Parathyroid adenoma (tissue), 2 donors: Measurements from ENCODE around the gene GALNT8.
A peak's percentile ranks its signal among the peaks of the same experiment; 100 is the strongest.

Source experiments
- H2AFZ ChIP-seq: fragments of 300-600 bp; sonication (generic); one replicate; pipeline ENCODE4 v1.7.0; 2017; ENCODE audit warnings: antibody characterized with exemption, mild to moderate bottlenecking
- H3K27ac ChIP-seq: fragments of 300-600 bp; sonication (generic); one replicate; pipeline ENCODE4 v1.7.0; 2017
- H3K27me3 ChIP-seq: fragments of 300-600 bp; sonication (generic); one replicate; pipeline ENCODE4 v1.7.0; 2017; ENCODE audit warnings: low read length; ENCODE audit not compliant: control insufficient read depth, insufficient read depth
- H3K36me3 ChIP-seq: fragments of 300-600 bp; sonication (generic); one replicate; pipeline ENCODE4 v1.7.0; 2017; ENCODE audit warnings: low read length; ENCODE audit not compliant: control insufficient read depth, insufficient read depth
- H3K4me1 ChIP-seq: fragments of 300-600 bp; sonication (generic); one replicate; pipeline ENCODE4 v1.7.0; 2017; ENCODE audit warnings: control low read depth
- H3K4me2 ChIP-seq: fragments of 300-600 bp; sonication (generic); one replicate; pipeline ENCODE4 v1.7.0; 2017; ENCODE audit warnings: low read length
- H3K4me3 ChIP-seq: fragments of 300-600 bp; sonication (generic); one replicate; pipeline ENCODE4 v1.7.0; 2017; ENCODE audit warnings: low read depth, low read length
- H3K79me2 ChIP-seq: fragments of 300-600 bp; sonication (generic); one replicate; pipeline ENCODE4 v1.7.0; 2017; ENCODE audit warnings: control low read depth
- H3K9ac ChIP-seq: fragments of 300-600 bp; sonication (generic); one replicate; pipeline ENCODE4 v1.7.0; 2017; ENCODE audit warnings: mild to moderate bottlenecking
- H3K9me3 ChIP-seq: fragments of 300-600 bp; sonication (generic); one replicate; pipeline ENCODE4 v1.7.0; 2017; ENCODE audit warnings: low read length; ENCODE audit not compliant: control insufficient read depth
- TF ChIP-seq, protein P1 (sequence below): fragments of 300-600 bp; sonication (generic); IDR thresholded peaks from one replicate; pipeline ENCODE4 v1.7.0; 2017; ENCODE audit warnings: antibody characterized with exemption, mild to moderate bottlenecking
- donor health status: primary hyperparathyroidism.

The GALNT8 gene

DNA sequence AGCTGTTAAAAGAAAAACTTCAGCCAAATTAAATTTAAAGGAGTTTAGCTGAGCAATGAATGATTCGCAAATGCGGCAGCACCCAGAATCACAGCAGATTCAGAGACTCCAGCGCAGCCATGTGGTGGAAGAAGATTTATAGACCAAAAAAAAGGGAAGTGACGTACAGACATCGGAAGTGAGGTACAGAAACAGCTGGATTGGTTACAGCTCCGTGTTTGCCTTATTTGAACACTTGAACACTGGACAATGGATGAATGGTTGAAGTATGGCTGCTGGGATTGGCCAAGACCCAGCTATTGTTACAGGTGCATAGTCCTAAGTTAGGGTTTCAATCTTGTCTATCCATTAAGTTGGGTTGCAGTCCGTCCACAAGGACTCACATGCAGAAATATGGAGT lies 42.6 kb downstream of the GALNT8 start:
- Histone ChIP-seq H3K9ac (no peak overlapping the region), H3K27me3 (no peaks in the 10 kb centered on the region), H3K79me2 (no peaks in the 10 kb centered on the region), H3K4me1 (no peaks in the 10 kb centered on the region), H3K36me3 (no peaks in the 10 kb centered on the region), H3K4me3 (no peak overlapping the region), H2AFZ (no peak overlapping the region), H3K9me3 (no peaks in the 10 kb centered on the region), H3K27ac (no peak overlapping the region), H3K4me2 (no peak overlapping the region)
- TF ChIP-seq, protein P1, sequence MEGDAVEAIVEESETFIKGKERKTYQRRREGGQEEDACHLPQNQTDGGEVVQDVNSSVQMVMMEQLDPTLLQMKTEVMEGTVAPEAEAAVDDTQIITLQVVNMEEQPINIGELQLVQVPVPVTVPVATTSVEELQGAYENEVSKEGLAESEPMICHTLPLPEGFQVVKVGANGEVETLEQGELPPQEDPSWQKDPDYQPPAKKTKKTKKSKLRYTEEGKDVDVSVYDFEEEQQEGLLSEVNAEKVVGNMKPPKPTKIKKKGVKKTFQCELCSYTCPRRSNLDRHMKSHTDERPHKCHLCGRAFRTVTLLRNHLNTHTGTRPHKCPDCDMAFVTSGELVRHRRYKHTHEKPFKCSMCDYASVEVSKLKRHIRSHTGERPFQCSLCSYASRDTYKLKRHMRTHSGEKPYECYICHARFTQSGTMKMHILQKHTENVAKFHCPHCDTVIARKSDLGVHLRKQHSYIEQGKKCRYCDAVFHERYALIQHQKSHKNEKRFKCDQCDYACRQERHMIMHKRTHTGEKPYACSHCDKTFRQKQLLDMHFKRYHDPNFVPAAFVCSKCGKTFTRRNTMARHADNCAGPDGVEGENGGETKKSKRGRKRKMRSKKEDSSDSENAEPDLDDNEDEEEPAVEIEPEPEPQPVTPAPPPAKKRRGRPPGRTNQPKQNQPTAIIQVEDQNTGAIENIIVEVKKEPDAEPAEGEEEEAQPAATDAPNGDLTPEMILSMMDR: no peak

DNA sequence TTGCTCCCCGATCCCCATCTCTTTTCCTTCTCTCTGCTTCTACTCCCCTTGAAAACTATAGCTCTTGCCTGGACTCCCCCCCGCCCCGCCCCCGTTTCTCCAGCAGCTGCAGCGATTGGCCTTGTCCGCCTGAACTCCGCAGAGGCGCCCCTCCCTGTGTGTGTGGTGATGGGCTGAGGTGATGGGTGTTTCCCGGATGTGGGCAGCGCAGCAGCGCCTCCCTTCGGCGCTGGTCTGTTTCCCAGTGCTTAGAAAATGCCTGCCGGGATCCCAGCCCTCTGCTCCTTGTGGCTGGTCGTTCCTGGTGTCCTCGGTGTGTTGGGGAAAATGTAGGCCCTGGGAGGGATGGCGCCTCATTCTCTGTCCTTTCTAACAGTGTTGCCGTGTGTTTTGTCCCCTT lies 43.3 kb downstream of the GALNT8 start:
- TF ChIP-seq, protein P1: no peak

DNA sequence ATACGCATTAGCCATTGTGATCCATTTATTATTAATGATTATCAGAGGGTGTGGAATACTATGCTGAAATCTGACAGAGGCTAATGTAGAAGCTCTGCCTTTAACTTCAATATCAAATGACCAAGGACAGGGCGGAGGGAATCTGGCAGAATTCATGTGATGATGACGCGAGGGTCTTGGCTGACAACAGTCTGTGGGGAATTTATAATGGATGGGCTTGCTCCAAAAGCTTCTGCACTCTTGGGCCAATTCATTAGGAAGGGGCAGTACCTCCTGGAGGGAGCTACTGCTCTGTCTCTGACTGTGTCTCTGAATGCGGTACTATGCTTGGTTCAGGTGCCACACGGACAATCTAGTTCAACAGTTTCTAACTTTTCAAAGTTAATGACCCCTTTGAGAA lies 46.2 kb downstream of the GALNT8 start:
- no peaks in the 10 kb centered on the region for H3K9me3 ChIP-seq
- no peak overlapping the region for H3K27ac ChIP-seq
- H3K79me2 ChIP-seq: no peaks in the 10 kb centered on the region
- H3K4me1 ChIP-seq: no peaks in the 10 kb centered on the region
- no peak overlapping the region for H3K4me2 ChIP-seq
- no peaks in the 10 kb centered on the region for H3K27me3 ChIP-seq
- TF ChIP-seq, protein P1: no peak
- H2AFZ ChIP-seq: no peak overlapping the region
- no peaks in the 10 kb centered on the region for H3K36me3 ChIP-seq
- no peak overlapping the region for H3K4me3 ChIP-seq
- H3K9ac ChIP-seq: no peak overlapping the region

More for the DNA sequence above, 43.3 kb downstream of the GALNT8 start:
- Histone ChIP-seq H3K4me2 (no peak overlapping the region), H3K36me3 (no peaks in the 10 kb centered on the region), H3K4me1 (no peaks in the 10 kb centered on the region), H2AFZ (peak overlapping the region; percentile 33), H3K4me3 (no peak overlapping the region), H3K27me3 (no peaks in the 10 kb centered on the region), H3K9ac (no peak overlapping the region), H3K27ac (no peak overlapping the region), H3K79me2 (no peaks in the 10 kb centered on the region), H3K9me3 (no peaks in the 10 kb centered on the region)

DNA sequence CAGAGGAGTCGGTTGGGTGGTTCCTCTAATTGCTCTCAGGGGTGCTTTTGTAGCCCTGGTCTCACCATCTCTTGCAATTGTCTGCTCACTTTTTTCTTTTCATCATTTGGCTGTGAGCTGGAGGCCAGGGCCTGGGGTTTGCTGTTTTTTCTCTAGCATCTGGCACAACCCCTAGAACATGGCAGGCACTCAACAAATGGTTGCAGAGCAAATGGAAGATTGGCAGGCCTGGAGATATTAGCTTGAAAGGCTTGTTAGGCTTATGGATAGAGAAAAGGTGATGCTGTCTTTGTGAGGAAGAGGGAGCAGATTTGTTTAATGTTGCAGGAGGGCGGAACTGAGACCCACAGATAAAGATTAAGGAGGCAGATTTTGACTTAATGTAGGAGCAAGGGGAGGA lies 47.0 kb downstream of the GALNT8 start:
- Histone ChIP-seq H3K4me2 (no peak overlapping the region), H3K36me3 (no peaks in the 10 kb centered on the region), H3K27me3 (no peaks in the 10 kb centered on the region), H3K4me3 (no peak overlapping the region), H3K9ac (no peak overlapping the region), H3K27ac (no peak overlapping the region), H3K4me1 (no peaks in the 10 kb centered on the region), H2AFZ (no peak overlapping the region), H3K79me2 (no peaks in the 10 kb centered on the region), H3K9me3 (no peaks in the 10 kb centered on the region)
- TF ChIP-seq, protein P1: no peak

DNA sequence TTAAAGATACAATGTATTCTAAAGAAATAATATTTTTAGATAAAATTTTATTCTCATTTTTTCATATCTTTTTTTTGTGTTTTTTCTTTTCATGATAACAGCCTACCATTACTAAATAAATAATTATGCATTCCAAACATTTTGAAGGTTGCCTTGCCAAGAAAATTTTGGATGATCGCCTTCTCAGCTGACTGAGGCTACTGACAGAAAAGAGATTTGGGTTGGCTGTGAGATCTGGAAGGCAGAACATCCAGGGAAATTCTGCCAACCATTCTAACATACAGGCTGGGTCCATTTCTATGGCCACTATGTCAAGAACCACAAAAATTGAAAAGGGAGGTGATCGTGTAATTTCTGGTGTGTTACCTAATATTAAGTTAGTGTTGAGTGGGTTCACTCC lies 48.1 kb downstream of the GALNT8 start:
- H3K79me2 ChIP-seq: no peaks in the 10 kb centered on the region
- no peak overlapping the region for H3K4me2 ChIP-seq
- no peaks in the 10 kb centered on the region for H3K36me3 ChIP-seq
- no peaks in the 10 kb centered on the region for H3K27me3 ChIP-seq
- H3K9ac ChIP-seq: no peak overlapping the region
- TF ChIP-seq, protein P1: no peak
- no peak overlapping the region for H3K27ac ChIP-seq
- H3K4me3 ChIP-seq: no peak overlapping the region
- H3K9me3 ChIP-seq: no peaks in the 10 kb centered on the region
- H3K4me1 ChIP-seq: no peaks in the 10 kb centered on the region
- H2AFZ ChIP-seq: no peak overlapping the region
